Neural cell (in vitro differentiated cells): ENCODE data around the gene KRTAP10-10.

Experiments
- CTCF ChIP-seq: fragments of 450-650 bp; IDR thresholded peaks from 2 replicates; pipeline ENCODE4 v1.5.1; 2014; ENCODE audit warnings: antibody characterized with exemption, mild to moderate bottlenecking, moderate library complexity; ENCODE audit not compliant: poor library complexity, severe bottlenecking
- EP300 ChIP-seq: fragments of 450-650 bp; conservative IDR thresholded peaks from 2 replicates; pipeline ENCODE4 v1.6.1; 2014; ENCODE audit warnings: antibody characterized with exemption, mild to moderate bottlenecking, moderate library complexity; ENCODE audit not compliant: poor library complexity, severe bottlenecking
- EZH2 ChIP-seq: fragments of 200-600, 300-800 bp; shearing (Covaris generic), sonication (generic); IDR thresholded peaks from 2 replicates; pipeline ENCODE4 v1.6.1; 2014; ENCODE audit warnings: antibody characterized with exemption, low read length, borderline replicate concordance, mild to moderate bottlenecking; ENCODE audit not compliant: insufficient read depth, poor library complexity, severe bottlenecking
- MXI1 ChIP-seq: fragments of 450-650 bp; conservative IDR thresholded peaks from 2 replicates; pipeline ENCODE4 v1.6.1; 2014; ENCODE audit warnings: antibody characterized with exemption, mild to moderate bottlenecking; ENCODE audit not compliant: poor library complexity, severe bottlenecking
- POLR2AphosphoS5 ChIP-seq: IDR thresholded peaks from 2 replicates; pipeline ENCODE4 v1.6.1; 2012
- REST ChIP-seq: IDR thresholded peaks from 2 replicates; pipeline ENCODE4 v1.6.1; 2012; ENCODE audit warnings: borderline replicate concordance
- SMC3 ChIP-seq: fragments of 450-650 bp; conservative IDR thresholded peaks from 2 replicates; pipeline ENCODE4 v1.6.1; 2014; ENCODE audit warnings: antibody characterized with exemption, mild to moderate bottlenecking, moderate library complexity; ENCODE audit not compliant: poor library complexity

- TF ChIP-seq CTCF (no peak), SMC3 (no peak), EP300 (no peak), POLR2AphosphoS5 (no peak), REST (no peak), MXI1 (no peak), EZH2 (no peak)
These were observed 21.1 kb upstream of the KRTAP10-10 start for GRCh38 chr21:44615911-44616590.
